Renal cortex interstitium (tissue), 11 donors: ENCODE measurements around the gene ANKRD44. TPM values are rescaled to one million over a fixed set of nuclear protein-coding genes. Genes with fewer than 3 reads are reported as not detected.

Experiments used
- DNase-seq, 11 donors: peaks; one replicate each; pipeline ENCODE4 v3.0.0-alpha.2; 2013; ENCODE audit warnings: low read depth in 9 of 11, low spot score in 4 of 11; ENCODE audit errors: extremely low read depth in 1 of 11
- polyA plus RNA-seq, 3 donors: library from polyadenylated mRNA; unstranded; fragments of 120-200 nt; gene quantifications; one replicate each; pipeline ENCODE4 v1.2.1, GENCODE V29; 2013; ENCODE audit not compliant: insufficient read length in 3 of 3

ANKRD44 gene
- polyA plus RNA-seq, 3 donors = 10.1 to 16.0 (median 11.5) TPM

DNA sequence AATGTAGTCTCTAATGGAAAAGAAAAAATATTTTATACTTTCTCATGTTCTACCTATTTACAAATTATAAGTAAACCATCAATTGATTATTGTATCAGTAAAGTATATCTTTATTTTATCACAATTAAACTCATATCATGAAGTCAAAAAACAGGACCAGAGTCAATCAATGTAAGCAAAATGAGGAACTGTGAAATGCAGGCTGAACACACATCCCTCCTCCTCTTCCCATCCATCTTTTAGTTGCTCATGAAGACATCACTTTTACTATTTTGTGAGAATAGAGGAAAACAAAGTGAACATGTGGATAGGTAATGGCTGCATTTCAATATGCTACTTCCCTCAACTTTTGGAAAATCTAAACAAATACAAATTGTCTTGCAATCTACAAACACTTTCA, 195.3 kb downstream of the ANKRD44 start:
- DNase-seq = no peak

DNA sequence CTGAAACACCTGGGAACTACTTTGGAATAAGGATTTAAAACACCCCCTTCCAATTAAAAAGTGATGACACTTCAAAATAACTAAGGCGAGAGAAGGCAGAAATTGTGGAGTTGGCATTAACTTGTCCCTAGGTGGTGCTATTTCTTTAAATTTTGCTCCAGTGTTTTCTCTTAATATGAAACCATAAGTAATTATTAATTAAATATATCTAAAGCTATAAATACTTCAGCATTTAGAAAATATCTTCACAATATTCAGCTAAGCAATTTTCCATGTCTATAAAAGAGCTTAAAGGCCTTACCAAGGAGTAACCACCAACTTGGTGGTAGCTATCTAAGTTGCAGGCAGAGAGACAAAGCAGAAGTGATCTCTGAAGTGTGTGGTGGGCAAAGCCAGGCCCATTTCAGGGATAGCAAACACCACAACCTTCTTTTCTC, 197.3 kb downstream of the ANKRD44 start:
- DNase-seq = no peak

DNA sequence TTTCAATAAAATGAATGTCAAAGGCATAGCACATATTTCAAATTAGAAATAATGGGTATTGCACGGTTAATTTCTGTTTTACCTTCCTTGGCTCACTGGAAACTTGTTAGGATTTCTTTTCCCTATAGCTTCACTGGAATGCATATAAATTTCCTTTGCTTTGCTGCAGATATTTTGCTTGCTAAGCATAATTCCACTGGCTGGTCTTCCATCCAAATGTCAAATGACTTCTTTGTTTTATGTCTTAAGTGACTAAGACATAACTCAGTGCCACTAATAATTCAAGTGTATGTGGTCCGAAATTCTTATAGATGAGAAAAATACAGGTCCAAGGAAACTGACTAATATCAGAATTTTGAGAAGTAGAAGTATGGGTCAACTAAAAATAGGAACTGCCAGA, 201.3 kb downstream of the ANKRD44 start:
- no peak for DNase-seq

DNA sequence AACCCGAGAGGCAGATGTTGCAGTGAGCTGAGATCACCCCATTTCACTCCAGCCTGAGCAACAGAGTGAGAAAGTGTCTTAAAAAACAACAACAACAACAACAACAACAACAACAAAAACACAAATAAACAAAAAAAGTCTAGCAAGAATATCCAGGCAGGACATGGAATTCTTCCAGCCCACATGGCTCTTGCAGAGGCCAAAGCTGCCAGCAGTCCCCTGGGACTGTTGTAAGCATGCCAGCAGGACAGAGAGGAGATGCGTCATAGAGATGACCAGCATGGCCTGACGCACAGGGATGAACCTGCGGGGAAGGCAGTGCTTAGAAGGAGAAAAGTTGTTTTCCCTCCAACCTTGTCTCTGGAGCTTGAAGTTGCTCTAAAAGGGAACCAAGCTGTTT, 201.8 kb downstream of the ANKRD44 start:
- no peak for DNase-seq

DNA sequence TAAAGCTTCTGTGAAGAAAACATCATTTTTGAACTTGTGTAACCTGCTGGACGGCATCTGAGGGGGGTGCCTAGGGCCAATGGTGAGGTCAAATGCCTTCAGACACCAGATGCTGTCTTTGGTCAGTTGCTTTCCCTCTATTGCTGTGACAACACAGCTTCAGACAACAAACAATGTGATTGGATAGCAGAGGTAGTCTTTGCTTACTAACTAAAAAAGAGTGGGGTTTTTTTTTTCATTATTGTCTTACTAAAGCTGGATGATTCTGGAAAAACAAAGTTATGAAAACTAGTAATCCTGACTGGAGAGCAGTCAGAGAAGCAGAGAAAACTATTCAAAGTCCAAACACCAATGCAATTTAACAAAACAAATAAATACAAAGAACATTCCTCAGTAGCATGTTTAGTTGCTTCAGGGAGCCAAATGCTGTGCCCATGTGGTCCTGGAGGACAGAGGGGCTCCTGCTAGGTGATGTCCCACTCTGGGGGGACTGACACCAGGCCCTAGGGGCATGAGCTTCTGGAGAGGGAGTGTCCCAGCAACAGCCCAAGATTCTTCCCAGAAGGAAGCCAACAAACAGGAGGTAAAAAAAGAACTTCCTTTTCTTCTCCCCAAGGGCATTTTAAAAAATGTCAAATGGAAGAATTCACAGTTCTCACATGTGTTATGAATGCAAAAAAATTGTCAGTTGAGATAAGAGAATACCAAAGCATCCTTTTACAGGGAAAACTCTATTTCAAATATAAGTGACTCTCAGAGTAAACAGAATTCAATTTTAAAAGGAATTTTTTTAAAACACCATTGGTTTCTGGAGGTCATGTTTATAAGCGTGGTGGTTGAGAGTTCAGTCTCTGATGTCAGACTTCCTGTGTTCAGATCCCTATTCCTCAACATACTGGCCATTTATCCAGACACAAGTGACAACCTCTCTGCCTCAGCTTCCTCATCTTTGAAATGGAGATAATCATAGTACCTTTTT, 203.0 kb downstream of the ANKRD44 start:
- peak in 1 of 11 donors; percentile 63 for DNase-seq

DNA sequence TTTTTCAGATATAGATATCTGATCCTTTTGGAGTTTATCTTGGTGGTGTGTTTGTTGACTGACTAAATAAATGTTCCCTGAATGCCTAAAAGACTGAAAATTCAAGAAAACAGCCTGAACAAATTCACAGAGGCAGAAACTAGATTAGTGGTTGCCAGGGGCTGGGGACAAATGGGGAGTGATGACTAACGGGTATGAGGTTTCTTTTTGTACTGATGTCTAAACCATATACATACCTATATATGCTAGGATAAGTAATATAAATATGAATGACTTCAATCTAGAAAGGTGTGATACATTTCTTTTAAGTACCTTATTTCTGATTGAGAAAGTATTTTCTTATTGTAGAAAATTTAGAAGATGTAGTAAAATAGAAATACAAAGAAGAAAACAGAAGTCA, 207.2 kb downstream of the ANKRD44 start:
- no peak for DNase-seq

DNA sequence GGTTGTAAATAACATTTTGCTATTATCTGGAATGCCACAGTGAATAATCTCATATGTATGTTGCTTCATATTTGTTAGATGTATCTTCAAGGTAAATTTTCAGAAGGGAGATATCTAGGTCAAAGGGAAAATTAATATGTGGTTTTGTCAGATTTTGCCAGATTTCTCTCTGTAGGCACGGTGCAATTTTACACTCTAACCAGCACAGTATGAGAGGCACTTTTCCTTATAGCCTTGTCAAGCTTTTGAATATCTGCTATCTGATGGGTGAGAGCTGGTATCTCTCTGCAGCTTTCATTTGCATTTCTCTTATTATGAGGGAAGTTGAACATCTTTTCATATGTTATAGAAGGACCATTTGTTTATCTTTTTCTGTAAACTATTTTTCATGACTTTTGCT, 208.3 kb downstream of the ANKRD44 start:
- DNase-seq = no peak

DNA sequence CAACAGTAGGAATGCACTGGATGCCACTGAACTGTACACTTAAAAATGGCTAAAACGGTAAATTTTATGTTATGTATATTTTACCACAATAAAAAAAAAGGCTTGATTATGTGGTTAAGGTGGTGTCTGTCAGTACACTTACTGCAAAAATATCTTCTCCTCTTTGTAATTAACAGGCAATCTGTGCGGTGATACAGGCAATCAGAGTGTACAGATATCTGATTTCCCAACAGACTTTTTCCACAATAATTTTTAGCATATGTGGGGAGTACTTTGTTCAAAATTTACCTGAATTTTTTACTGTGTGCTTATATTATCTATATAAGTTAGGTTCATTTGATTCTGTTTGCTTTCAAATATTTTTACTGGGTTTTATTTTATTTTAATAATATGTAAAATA, 209.1 kb downstream of the ANKRD44 start:
- DNase-seq = no peak

DNA sequence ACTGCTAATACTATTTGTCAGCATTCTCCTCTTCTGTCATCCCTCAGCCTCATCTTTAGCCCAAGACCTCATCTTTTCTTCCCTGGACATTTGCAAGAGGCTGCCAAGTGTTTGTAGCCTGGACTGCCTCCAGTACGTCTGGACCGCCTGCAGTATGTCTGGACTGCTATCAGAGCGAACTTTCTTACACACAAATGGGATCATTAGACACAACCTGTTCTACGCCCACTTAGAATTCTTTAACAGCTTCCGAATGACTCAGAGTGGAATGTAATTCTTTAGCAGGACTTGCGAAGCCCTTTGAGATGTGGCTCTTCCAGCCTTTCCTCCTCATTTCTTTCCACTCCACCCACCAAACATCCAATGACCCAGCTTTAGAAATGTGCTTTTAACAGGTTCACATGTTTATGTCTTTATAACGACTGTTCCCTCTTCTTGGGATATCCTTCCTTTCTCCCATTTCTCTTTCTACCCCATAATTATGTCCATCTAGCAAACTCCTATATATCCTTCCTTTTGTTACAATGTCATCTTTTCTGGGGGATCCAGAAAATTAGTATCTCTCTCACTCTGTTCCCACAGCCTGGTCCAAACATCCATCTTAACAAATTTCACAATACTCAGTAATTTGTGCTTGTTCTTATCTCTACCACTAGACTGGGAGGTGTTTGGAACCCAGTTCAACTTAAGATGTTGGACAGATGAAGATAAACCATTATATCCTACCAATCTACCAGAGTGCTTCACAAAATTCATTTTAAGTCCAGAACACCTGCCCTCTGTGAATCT, 212.8 kb downstream of the ANKRD44 start:
- no peak for DNase-seq

DNA sequence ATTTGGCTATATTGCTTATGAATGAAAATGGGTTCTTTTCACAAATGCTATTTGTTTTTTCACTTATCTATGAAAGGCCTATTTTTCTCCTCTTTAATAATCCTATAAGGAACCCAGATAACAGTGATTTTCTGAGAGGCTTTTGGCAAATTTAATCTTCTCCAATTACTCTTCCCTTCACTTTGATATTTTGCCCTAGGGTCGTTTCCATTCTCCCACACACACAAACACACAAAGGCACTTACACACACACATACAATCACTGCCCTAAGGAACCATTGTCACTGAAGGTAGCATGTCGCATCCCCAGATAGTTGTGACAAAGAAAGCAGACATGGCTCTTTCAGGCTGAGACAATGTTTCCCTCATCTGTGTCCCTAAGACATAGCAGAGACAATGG, 213.9 kb downstream of the ANKRD44 start:
- no peak for DNase-seq

DNA sequence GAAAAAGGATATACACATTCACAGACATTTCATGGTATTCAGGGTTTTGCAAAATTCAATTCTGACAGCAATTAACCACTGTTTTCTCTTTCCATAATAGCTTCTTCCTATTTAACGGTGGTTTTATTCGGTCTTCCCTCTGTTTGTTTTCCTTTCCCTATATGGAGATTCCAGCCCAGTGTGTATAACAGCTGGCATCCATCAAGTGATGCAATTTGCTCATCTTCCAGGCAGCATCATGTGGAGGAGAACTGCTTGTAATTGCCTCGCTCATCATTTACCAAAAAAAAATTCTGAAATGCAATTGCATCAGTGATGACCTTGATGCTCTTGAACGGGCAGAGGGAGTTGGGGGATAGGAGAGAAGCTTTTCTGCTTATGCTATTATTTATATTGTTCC, 218.1 kb downstream of the ANKRD44 start:
- peak in 9 of 11 donors; percentile 47 to 83 (median 70) for DNase-seq

DNA sequence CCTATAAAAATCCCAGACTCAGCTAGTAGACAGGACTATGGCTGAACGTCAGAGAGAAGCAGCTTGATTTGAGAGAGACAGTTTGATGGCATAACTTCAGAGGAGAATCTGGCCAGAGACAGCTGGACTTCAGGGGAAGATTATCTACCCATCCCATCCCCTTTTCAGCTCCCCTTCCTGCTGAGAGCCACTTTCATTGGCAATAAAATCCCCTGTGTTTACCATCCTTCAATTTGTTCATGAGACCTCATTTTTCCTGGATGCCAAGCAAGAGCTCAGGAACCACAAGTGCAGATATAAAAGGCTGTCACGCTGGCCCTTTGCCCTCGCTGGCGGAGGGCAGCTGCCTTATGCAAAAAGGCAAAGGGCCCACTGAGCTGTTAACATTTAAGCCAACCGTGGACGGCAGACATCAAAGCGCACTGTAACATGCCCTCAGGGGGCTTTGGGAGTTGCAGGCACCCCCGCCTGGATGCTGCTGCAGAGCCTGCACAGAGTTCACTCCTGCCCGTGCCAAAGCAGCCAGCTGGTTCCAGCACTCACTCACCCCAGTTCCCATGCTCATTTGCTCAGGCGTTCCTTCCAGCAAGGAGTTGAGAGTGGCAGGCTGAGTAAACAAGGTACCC, 219.7 kb downstream of the ANKRD44 start:
- no peak for DNase-seq

DNA sequence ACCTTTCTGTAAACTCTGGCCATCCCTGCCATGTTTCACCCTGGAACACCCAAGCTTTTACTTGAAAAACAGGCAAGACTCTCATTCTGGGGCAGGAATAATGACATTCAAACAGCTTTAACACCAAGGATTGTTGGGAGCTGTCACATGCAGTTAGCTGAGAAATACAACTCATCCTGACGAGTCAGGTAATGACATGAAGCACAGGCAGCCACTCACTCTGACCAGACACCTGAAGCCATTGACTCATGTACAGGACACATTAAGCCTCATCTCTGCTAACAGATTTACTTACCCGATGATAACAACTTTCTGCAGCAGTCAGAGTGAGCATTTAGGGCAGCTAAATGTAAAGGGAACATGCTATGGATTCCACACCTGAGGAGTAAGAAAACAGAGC, 220.9 kb downstream of the ANKRD44 start:
- no peak for DNase-seq

DNA sequence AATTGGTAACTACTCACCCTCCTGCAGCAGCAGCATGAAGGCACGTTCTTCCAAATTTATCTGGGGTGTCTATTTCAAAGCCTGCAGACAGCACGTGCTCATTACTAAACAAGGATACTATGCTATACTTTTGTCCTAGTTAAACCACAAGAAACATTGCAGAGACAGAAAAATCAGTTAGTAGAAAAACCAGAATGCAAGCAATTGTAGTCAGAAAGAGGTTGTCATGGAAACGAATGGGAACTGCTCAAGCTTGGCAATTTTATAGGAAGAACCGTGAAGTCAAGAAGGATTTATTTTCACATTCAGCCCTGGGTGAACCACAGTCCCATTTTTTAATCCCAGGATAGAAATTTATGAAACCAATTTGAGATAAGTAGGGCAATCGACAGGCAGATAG, 221.9 kb downstream of the ANKRD44 start:
- DNase-seq = peak in 3 of 11 donors; percentile 58 to 65 (median 62)

DNA sequence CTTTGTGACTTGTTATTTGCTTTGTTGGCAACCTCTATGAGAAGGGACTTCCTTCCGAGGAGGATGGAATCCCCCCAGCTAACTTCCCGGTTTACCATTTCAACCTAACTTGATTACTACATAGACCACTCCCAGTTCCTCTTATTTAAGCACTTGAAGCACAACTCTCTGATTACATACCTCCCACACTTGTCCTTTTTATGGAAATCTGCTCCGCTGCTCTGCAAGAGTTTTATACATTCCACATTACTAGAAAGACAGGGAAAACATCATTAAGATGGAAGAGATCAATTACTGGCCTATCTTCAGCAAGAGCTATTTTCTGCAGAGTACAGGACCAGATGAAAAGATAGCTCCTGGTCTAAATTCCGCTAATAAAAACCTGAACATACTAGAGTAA, 224.1 kb downstream of the ANKRD44 start:
- DNase-seq = no peak

DNA sequence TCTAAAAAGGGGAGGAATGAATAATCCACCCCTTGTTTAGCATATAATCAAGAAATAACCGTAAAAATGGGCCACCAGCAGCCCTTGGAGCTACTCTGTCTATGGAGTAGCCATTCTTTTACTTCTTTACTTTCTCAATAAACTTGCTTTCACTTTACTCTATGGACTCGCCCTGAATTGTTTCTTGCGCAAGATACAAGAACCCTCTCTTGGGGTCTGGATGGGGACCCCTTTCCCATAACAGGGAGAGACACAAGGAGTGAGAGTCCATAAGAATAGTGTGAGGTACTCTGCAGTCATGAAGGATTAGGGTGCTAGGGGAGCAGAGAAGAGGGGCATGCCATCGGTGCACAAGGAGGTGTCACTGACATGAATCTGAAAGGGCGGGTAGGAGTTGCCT, 224.9 kb downstream of the ANKRD44 start:
- DNase-seq = no peak

DNA sequence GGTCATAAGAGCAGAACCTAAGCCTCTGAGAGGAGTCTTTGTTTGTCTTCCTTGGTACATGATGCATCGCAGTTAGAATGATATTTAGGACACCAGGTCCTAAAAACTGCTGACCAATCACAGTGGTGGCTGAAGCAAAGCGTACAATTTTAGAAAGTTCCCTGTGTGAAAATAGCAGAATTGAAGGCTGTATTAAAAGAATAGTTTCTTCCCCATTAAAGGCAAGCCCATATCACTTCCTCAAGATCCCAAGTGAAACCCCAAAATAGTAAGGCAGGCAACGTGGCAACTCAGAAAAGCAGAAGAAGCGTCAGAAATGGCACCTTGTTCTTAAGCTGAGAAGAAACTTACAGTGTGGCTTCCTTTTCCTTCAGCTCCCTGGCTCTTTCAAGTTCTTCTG, 229.3 kb downstream of the ANKRD44 start:
- no peak for DNase-seq

DNA sequence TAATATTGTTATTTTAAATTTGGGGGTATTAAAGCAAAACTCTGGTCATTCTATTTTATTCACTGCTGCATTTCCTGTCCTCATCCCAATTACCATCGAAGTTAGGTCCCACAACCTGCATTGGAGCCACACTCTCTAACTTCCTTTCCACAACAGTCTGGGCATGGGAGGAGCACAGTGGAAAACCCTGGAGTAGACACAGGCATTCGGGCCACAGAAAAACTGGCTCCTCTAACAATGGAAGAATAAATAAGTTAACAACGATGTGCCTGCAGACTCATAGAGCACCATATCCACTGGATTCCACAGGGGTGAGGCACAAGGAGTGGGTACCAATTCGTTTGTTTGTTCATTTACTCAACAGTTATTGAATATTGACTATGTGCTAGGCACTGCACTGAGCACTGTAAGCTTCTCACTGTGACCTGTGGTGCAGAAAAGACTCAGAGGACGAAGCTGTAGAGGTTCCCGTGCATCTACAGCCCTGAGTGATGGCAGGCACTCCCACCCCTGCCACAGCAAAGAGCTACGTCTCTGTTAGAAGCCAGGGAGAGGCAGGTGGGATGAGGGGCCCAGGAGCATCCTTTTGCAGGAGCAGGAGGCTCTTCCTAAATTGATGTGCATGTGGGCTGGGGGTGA, 229.9 kb downstream of the ANKRD44 start:
- DNase-seq = no peak

DNA sequence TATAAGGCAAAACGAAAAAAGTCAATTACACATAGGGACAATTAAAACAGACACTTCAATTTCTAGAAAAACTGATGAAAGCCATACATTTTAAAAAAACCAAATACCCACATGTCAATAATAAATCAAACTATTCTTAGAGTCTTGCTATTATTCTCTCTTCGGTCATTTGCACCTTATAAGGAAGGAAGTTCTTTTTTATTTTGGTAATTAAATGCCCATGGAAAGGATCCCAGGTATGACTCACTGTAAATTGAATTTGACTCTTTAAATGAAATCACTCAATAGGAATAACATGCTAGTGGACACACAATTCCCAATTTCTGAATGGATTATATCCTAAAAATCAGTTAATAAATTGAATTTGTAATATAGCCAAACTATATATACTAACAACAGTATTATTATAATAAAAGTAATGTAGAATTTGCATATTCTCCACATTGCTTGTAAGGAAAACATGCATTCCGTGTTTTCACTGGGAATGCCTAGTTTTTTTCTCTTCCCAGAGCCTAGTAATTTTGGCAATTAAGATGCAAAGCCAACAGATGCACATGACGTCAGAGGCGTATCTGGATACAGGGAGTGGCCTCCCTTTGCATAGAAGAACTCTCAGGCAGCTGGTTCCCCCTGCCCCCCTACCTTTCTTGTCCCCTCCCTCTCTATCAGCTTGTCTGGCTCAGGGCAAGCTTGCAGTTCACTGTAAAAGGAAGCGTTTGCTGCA, 230.6 kb downstream of the ANKRD44 start:
- DNase-seq = no peak
